ENCODE measurements around the gene ADARB2.
"Not testable (repeated sequence)": the region's sequence is repeated elsewhere in the genome, so short reads cannot be mapped to it uniquely, and the experiment has no call there.

Gene ADARB2

DNA sequence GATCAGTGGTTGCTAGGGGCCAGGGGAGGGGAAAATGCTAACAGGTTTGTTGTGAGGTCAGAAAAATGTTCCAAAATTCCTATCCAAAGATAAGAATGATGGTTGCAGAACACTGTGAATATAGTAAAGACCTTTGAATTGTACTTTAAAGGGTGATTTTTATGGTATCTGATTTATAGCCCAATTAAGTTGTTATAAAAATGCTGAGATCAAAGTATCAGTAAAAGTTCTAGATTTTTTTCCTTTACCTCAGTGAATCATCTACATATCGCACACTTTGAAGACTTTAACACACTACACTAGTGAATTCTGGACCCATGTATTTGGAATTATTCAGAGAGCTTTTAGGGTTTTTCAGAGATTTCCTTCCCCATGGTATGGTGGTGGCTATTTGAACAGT lies 405.8 kb downstream of the ADARB2 start:
- no peaks in the 10 kb centered on the region for H3K36me3 Mint-ChIP-seq (ENCODE audit: low read depth)
- H3K27ac Mint-ChIP-seq: no peak overlapping the region
- no peak overlapping the region for H3K4me3 Mint-ChIP-seq
- peaks cover 9% of the 10 kb centered on the region for H3K9me3 Mint-ChIP-seq
- no peaks in the 10 kb centered on the region for H3K4me1 Mint-ChIP-seq (ENCODE audit: low read depth)
- no peaks in the 10 kb centered on the region for H3K27me3 Mint-ChIP-seq
- intact Hi-C loops (cut with micrococcal nuclease): no loop called here

- intact Hi-C loops (cut with micrococcal nuclease): no loop called here
- H3K27me3 Mint-ChIP-seq: no peaks in the 10 kb centered on the region
- no peaks in the 10 kb centered on the region for H3K4me1 Mint-ChIP-seq (ENCODE audit: low read depth)
- H3K36me3 Mint-ChIP-seq (ENCODE audit: low read depth): no peaks in the 10 kb centered on the region
- peaks cover 9% of the 10 kb centered on the region for H3K9me3 Mint-ChIP-seq
- H3K27ac Mint-ChIP-seq: no peak overlapping the region
- no peak overlapping the region for H3K4me3 Mint-ChIP-seq
Observed at GRCh38 chr10:1329622-1330021, 407.7 kb downstream of the ADARB2 start.

DNA sequence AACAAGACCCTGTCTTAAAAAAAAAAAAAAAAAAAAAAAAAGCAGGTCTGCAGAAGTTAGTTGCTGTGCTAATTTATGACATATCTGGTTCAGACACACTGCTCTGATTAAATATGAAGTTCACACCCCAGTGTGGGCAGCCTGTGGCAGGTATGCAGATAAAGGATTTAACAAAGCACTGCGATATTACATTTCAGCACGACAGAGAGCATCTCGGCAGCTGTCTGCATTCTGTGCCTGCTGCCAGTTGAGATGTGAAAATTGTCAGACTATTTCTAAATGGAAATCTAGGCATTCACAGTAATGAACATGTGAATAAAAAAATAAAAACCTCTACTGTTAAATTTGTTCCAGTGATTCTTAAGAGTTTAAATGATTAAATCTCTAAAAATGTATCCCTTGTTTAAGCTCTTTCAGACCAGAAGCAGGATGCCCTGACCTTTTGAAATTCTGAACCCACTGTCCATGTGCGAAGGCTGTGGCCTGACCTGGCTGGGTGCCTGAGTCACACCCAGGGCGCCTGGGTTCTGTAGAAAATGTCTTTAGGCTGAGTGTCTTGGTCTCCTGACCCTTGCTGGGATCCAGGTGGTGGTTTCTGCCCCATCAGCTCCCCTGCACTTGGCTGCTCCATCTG lies 408.2 kb downstream of the ADARB2 start:
- no peaks in the 10 kb centered on the region for H3K4me1 Mint-ChIP-seq (ENCODE audit: low read depth)
- H3K27ac Mint-ChIP-seq: no peak overlapping the region
- intact Hi-C loops (cut with micrococcal nuclease): no loop called here
- no peaks in the 10 kb centered on the region for H3K27me3 Mint-ChIP-seq
- H3K36me3 Mint-ChIP-seq (ENCODE audit: low read depth): no peaks in the 10 kb centered on the region
- peaks cover 9% of the 10 kb centered on the region for H3K9me3 Mint-ChIP-seq
- no peak overlapping the region for H3K4me3 Mint-ChIP-seq

- Mint-ChIP-seq H3K4me1 (ENCODE audit: low read depth) (no peaks in the 10 kb centered on the region), H3K27me3 (no peaks in the 10 kb centered on the region), H3K4me3 (no peak overlapping the region), H3K36me3 (ENCODE audit: low read depth) (no peaks in the 10 kb centered on the region), H3K9me3 (peaks cover 9% of the 10 kb centered on the region), H3K27ac (no peak overlapping the region)
- intact Hi-C loops (cut with micrococcal nuclease): no loop called here
Observed at GRCh38 chr10:1328161-1328823, 409.0 kb downstream of the ADARB2 start.

DNA sequence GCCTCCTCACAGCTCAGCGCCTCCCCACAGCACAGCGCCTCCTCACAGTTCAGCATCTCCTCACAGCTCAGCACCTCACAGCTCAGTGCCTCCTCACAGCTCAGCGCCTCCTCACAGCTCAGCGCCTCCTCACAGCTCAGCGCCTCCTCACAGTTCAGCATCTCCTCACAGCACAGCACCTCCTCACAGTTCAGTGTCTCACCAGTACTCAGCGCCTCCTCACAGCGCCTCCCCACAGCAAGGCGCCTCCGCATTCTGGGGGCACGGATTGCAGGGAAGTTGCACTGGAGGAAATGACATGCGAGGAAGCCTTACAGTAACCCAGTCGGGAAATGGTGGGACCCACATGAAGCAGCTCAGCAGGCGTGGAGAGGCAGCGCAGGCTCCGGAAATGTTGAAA lies 409.6 kb downstream of the ADARB2 start:
- Mint-ChIP-seq H3K4me1 (ENCODE audit: low read depth) (no peaks in the 10 kb centered on the region), H3K4me3 (no peak overlapping the region), H3K27ac (no peak overlapping the region), H3K27me3 (no peaks in the 10 kb centered on the region), H3K9me3 (peaks cover 9% of the 10 kb centered on the region), H3K36me3 (ENCODE audit: low read depth) (no peaks in the 10 kb centered on the region)
- intact Hi-C loops (cut with micrococcal nuclease): no loop called here

DNA sequence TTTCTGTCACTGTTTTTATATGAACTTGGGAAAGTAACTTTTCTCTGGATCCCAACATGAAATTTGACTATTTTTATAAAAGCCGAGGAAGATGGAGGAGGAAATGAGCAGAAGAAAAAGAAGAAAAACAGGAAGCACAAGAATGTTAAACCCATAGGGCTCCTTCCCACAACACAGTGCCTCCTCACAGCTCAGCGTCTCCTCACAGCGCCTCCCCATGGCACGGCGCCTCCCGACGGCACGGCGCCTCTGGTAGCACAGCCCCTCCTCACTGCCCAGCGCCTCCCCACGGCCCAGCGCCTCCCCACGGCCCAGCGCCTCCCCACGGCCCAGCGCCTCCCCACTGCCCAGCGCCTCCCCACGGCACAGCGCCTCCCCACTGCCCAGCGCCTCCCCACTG lies 410.8 kb downstream of the ADARB2 start:
- intact Hi-C loops (cut with micrococcal nuclease); H3K4me1 Mint-ChIP-seq (ENCODE audit: low read depth); H3K36me3 Mint-ChIP-seq (ENCODE audit: low read depth): not testable (repeated sequence)

DNA sequence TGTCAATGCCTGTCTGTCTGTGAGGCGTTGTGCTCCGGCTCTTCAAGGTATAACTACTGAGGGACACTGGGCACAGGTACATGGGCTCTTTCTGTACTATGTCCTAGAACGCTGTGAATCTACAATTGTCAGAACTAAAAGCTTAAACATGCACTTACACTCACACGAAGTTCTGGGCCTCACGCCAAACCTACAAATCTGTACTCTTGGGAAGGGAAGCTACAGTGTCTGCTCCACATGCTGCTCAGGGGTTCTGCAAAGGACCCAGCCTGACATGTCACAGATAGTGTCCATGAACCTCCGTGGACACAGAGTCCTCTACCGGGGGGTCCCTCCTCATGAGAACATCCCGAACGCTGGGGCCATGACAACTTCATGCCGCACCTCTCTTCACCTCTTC lies 412.4 kb downstream of the ADARB2 start:
- H3K36me3 Mint-ChIP-seq (ENCODE audit: low read depth): no peaks in the 10 kb centered on the region
- no peaks in the 10 kb centered on the region for H3K4me1 Mint-ChIP-seq (ENCODE audit: low read depth)
- H3K27me3 Mint-ChIP-seq: peaks cover 7% of the 10 kb centered on the region
- H3K9me3 Mint-ChIP-seq: peaks cover 9% of the 10 kb centered on the region
- H3K27ac Mint-ChIP-seq: no peak overlapping the region
- H3K4me3 Mint-ChIP-seq: no peak overlapping the region
- intact Hi-C loops (cut with micrococcal nuclease): no loop called here

More for the DNA sequence above, 410.8 kb downstream of the ADARB2 start:
- H3K9me3 Mint-ChIP-seq, H3K27me3 Mint-ChIP-seq, H3K4me3 Mint-ChIP-seq, H3K27ac Mint-ChIP-seq: not testable (repeated sequence)

DNA sequence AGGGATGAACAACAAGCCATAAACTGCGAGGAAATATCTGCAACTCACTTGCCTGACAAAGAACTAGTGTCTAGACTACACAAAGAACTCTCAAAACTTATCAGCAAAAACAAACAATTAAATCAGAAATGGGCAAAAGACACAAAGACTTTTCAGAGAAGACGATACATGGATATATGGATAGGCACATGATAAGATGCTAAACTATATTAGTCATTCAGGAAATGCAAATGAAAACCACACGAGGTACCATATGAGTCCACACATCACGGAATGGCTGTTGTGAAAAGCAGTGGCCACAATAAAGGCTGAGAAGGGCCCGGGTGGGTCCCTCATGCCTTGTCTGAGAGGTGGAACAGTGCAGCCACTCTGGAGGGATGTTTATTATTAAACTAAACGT lies 413.4 kb downstream of the ADARB2 start:
- peaks cover 7% of the 10 kb centered on the region for H3K27me3 Mint-ChIP-seq
- intact Hi-C loops (cut with micrococcal nuclease): no loop called here
- H3K4me1 Mint-ChIP-seq (ENCODE audit: low read depth): no peaks in the 10 kb centered on the region
- H3K36me3 Mint-ChIP-seq (ENCODE audit: low read depth): no peaks in the 10 kb centered on the region
- H3K27ac Mint-ChIP-seq: no peak overlapping the region
- no peak overlapping the region for H3K4me3 Mint-ChIP-seq
- peaks cover 9% of the 10 kb centered on the region for H3K9me3 Mint-ChIP-seq

DNA sequence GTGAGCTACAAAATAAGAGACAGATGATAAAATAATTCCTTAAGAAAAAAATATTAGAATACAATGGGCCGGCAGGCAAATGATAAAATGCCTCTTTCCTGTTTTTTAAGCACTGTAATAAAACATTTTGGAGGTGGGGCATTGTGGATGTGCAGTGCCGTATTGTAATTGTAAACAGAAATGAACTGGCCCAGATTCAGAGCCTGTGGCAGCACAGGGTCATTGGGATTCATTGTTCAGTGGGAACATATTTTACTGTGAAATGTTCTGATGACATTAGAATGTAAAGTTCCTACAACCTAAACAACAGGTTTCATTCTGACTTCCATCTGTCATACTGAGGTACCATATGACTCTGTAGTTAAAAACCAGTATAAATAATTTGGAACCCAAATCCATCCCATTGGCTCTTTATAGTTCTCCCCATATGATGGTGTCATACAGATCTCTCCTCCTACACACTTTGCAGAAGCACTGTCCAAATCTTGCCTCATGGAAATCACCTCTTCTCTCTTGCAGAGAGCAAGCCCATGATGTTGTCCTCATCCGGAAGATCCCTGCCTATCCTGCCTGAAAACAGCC lies 416.5 kb downstream of the ADARB2 start:
- H3K9me3 Mint-ChIP-seq: no peaks in the 10 kb centered on the region
- no peaks in the 10 kb centered on the region for H3K36me3 Mint-ChIP-seq (ENCODE audit: low read depth)
- no peaks in the 10 kb centered on the region for H3K4me1 Mint-ChIP-seq (ENCODE audit: low read depth)
- H3K27me3 Mint-ChIP-seq: peaks cover 7% of the 10 kb centered on the region
- no peak overlapping the region for H3K4me3 Mint-ChIP-seq
- intact Hi-C loops (cut with micrococcal nuclease): no loop called here
- H3K27ac Mint-ChIP-seq: no peak overlapping the region

GRCh38 chr10:1316809-1317143 lies 420.5 kb downstream of the ADARB2 start:
- Mint-ChIP-seq H3K36me3 (ENCODE audit: low read depth) (no peaks in the 10 kb centered on the region), H3K9me3 (no peaks in the 10 kb centered on the region)

DNA sequence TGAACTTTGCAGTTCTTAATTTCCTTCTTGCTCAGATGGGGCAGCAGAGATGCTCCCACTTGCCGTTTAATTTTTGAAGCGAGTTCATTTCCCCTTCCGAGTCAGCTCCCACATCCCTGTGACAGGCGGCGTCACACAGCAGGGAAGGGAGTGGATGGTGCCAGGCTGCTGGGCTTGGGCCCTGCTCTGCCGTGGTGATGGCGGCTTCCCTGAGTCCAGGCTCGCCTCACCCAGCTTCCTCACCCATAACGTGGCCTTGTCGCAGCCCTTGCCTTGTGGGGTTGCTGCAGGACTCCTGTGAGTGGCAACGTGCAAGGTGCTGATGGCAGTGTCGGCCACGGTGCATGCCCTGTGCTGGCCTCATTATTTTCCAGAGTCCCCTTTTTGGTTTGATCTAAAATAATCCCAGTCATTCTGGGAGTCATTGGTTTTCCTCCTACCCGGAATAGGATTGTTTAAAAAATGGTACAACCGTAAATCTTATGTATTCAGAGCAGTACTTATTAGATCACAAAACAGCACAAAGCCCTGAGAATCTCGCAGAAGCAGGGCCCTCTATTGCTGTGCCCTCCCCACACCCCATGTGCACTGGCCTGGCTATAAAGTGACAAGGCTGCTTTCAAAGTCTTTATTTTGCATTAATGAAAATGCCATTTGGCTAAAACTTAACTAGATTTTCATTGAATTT lies 421.1 kb downstream of the ADARB2 start:
- intact Hi-C loops (cut with micrococcal nuclease): no loop called here
- Mint-ChIP-seq H3K27me3 (peaks cover 3% of the 10 kb centered on the region), H3K4me3 (no peak overlapping the region), H3K36me3 (ENCODE audit: low read depth) (no peaks in the 10 kb centered on the region), H3K27ac (no peak overlapping the region), H3K4me1 (ENCODE audit: low read depth) (no peaks in the 10 kb centered on the region), H3K9me3 (no peaks in the 10 kb centered on the region)

More at GRCh38 chr10:1316809-1317143, 420.5 kb downstream of the ADARB2 start:
- Mint-ChIP-seq H3K27ac (no peak overlapping the region), H3K4me1 (ENCODE audit: low read depth) (no peaks in the 10 kb centered on the region), H3K27me3 (peaks cover 6% of the 10 kb centered on the region), H3K4me3 (no peak overlapping the region)
- intact Hi-C loops (cut with micrococcal nuclease): no loop called here

DNA sequence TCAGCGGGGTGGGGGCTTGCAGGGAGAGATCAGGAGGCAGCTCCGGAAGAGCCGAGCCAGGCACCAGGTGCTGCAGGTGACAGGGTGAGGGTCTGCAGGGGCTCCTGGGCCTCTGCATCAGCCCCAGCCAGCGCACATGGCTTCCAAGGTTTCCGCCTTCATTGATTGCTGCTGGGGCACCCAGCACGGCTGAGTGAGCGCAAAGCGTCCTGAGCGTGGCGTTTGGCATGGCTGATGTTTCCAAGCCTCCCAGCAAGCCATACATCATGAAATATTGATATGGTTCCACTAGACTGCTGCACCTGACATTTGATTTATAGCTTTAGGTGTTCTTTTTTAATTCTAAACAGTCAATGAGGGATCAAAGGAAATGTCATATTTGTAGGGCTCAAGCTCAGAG lies 422.1 kb downstream of the ADARB2 start:
- Mint-ChIP-seq H3K27ac (no peak overlapping the region), H3K4me1 (ENCODE audit: low read depth) (no peaks in the 10 kb centered on the region), H3K9me3 (no peaks in the 10 kb centered on the region), H3K27me3 (no peaks in the 10 kb centered on the region), H3K36me3 (ENCODE audit: low read depth) (no peaks in the 10 kb centered on the region), H3K4me3 (no peak overlapping the region)
- intact Hi-C loops (cut with micrococcal nuclease): no loop called here

DNA sequence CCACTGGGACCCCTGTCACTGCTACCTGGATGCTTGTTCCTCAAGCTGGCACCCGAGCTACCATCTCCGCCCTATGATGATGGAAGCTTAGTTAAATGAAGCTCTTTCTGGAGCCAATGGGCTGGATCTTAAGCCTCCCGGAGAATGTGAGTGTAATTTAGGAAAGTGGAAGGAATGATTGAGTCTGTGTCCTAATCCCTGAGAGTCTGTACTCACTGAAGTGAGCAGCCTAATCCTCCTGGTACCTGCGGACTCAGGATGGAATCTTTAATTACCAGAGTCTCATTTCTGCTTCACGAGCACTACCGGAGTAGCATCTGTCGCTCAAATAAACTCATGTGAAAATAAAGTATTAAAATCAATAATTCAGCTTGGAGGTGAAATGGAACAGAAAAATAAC lies 425.6 kb downstream of the ADARB2 start:
- Mint-ChIP-seq H3K36me3 (ENCODE audit: low read depth) (no peaks in the 10 kb centered on the region), H3K9me3 (no peaks in the 10 kb centered on the region), H3K4me3 (no peak overlapping the region), H3K27ac (no peak overlapping the region), H3K27me3 (no peaks in the 10 kb centered on the region), H3K4me1 (ENCODE audit: low read depth) (no peaks in the 10 kb centered on the region)
- intact Hi-C loops (cut with micrococcal nuclease): no loop called here

- Mint-ChIP-seq H3K27ac (no peak overlapping the region), H3K4me1 (ENCODE audit: low read depth) (no peaks in the 10 kb centered on the region), H3K27me3 (no peaks in the 10 kb centered on the region), H3K4me3 (no peak overlapping the region), H3K9me3 (no peaks in the 10 kb centered on the region), H3K36me3 (ENCODE audit: low read depth) (no peaks in the 10 kb centered on the region)
- intact Hi-C loops (cut with micrococcal nuclease): no loop called here
Observed at GRCh38 chr10:1310271-1310789, 427.0 kb downstream of the ADARB2 start.

All from dendritic cell treated with granulocyte-macrophage colony-stimulating factor and Interleukin-4, amounts not matched to agents 40 ng/mL and 50 ng/mL, for 4 days (primary cell).